Transverse colon (tissue), 4 donors: ENCODE results near the gene PROM1. TPM values are rescaled to one million over a fixed set of nuclear protein-coding genes. Genes with fewer than 3 reads are reported as not detected.

Experiments
- DNase-seq: peaks from one replicate; pipeline ENCODE4 v3.0.0-alpha.2; 2019
- H3K27ac ChIP-seq, 4 donors: fragments of 200-600 bp; sonication (generic); 2 replicates each; pipeline ENCODE4 v1.5.1; 2016 to 2018; ENCODE audit warnings: inconsistent platforms in 4 of 4
- H3K27me3 ChIP-seq: fragments of 200-600 bp; sonication (generic); 2 replicates; pipeline ENCODE4 v1.5.1; 2017; ENCODE audit warnings: inconsistent platforms
- H3K36me3 ChIP-seq, 4 donors: fragments of 200-600 bp; sonication (generic); 2 replicates each; pipeline ENCODE4 v1.5.1; 2017 to 2019; ENCODE audit warnings: inconsistent platforms in 4 of 4
- H3K4me1 ChIP-seq, 4 donors: fragments of 200-600 bp; sonication (generic); 2 replicates each; pipeline ENCODE4 v1.5.1; 2017 to 2020; ENCODE audit warnings: inconsistent platforms in 4 of 4
- H3K4me3 ChIP-seq, 4 donors: fragments of 200-600 bp; sonication (generic); 1 replicate in 1 of 4; 2 replicates in 3 of 4; pipeline versions ENCODE4 v1.5.1 to v1.6.1; 2017 to 2019; ENCODE audit warnings: inconsistent platforms in 4 of 4
- H3K9me3 ChIP-seq, 2 donors: fragments of 200-600 bp; sonication (generic); 2 replicates each; pipeline ENCODE4 v1.5.1; 2017 to 2019; ENCODE audit warnings: inconsistent platforms in 2 of 2
- EP300 ChIP-seq: sonication (generic); formaldehyde crosslinking; IDR thresholded peaks from one replicate; pipeline ENCODE4 v1.6.1; 2017; ENCODE audit warnings: antibody characterized with exemption, low read depth
- POLR2A ChIP-seq: fragments of 450-650 bp; IDR thresholded peaks from one replicate; pipeline ENCODE4 v1.6.1; 2016; ENCODE audit warnings: antibody characterized with exemption, mild to moderate bottlenecking, moderate library complexity
- POLR2AphosphoS5 ChIP-seq, 3 donors: sonication (generic); formaldehyde crosslinking; IDR thresholded peaks; one replicate each; pipeline ENCODE4 v1.6.1; 2016; ENCODE audit warnings: antibody characterized with exemption in 3 of 3
- WGBS, 2 donors: methylation state at CpG; one replicate each; pipeline ENCODE4 v1.1.5; 2018; ENCODE audit warnings: low coverage in 1 of 2; 5-methylcytosine and 5-hydroxymethylcytosine counted together
- in situ Hi-C, 4 donors: fragments of 200-750 bp; cut with MboI; loops; one replicate each; pipeline versions ENCODE4 v1.15.0 to v1.15.1; 2017; ENCODE audit warnings: low sequenced_read_pairs in 3 of 4, low pct_ligation_motif_present in 1 of 4, low pct_unique_long_range_greater_than_20kb in 1 of 4
- intact Hi-C: fragments of 100-400 bp; cut with DNase I; formaldehyde crosslinking; loops from one replicate; pipeline ENCODE4 v1.15.1; 2023; ENCODE audit warnings: low total_unique reads
- total RNA-seq, 4 donors: library from RNA; depleted of rRNA; stranded (reverse); fragments of >200 nt; gene quantifications; one replicate each; pipeline ENCODE4 v1.1.0, GENCODE V29; 2016
- TF ChIP-seq, protein P1 (sequence below), 5 experiments: fragments of 200-600 bp in 3 of 5; fragments of 450-650 bp in 2 of 5; sonication (generic) in 3 of 5; IDR thresholded peaks; 1 replicate in 2 of 5; 2 replicates in 3 of 5; pipeline ENCODE4 v1.5.1; 2016 to 2017; ENCODE audit warnings: antibody characterized with exemption in 5 of 5, inconsistent platforms in 3 of 5, mild to moderate bottlenecking in 2 of 5, moderate library complexity in 1 of 5

PROM1 gene
- total RNA-seq, 4 donors from 2014 or later, result 35.2 to 236 (median 170) TPM

DNA sequence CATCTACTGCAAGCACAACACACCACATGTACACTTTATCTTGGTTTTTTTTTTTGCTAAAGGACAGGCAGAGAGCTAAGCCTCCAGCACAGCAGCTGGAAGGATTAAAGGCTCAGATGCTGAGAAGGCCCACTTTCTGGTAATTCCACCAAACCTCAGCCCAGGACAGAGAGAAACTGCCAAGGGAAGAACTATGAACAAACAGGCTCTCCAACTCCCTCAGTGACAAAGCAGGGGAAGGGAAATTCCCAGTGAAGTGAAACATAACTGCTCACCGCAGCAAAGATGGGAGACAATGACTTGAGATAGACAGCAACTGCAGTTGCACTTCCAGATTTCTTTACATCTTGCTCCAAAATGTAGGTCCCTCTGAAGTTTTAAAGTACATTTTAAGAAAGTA lies 4.8 kb downstream of the PROM1 start:
- H3K27ac ChIP-seq, result peak overlapping the region in 3 of 4 donors; percentile 10 to 35 (median 12)
- H3K27me3 ChIP-seq, result peaks cover 33% of the 10 kb centered on the region
- DNase-seq, result no peak
- in situ Hi-C loops, result no loop called here
- H3K4me3 ChIP-seq, result no peak overlapping the region
- H3K9me3 ChIP-seq, result no peaks in the 10 kb centered on the region
- WGBS, 2 donors, result 58 to 62% methylated on average over 1 of the region's 1 CpG
- TF ChIP-seq, protein P1, sequence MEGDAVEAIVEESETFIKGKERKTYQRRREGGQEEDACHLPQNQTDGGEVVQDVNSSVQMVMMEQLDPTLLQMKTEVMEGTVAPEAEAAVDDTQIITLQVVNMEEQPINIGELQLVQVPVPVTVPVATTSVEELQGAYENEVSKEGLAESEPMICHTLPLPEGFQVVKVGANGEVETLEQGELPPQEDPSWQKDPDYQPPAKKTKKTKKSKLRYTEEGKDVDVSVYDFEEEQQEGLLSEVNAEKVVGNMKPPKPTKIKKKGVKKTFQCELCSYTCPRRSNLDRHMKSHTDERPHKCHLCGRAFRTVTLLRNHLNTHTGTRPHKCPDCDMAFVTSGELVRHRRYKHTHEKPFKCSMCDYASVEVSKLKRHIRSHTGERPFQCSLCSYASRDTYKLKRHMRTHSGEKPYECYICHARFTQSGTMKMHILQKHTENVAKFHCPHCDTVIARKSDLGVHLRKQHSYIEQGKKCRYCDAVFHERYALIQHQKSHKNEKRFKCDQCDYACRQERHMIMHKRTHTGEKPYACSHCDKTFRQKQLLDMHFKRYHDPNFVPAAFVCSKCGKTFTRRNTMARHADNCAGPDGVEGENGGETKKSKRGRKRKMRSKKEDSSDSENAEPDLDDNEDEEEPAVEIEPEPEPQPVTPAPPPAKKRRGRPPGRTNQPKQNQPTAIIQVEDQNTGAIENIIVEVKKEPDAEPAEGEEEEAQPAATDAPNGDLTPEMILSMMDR (IDR thresholded peaks at IDR 0.05), result no peak
- TF ChIP-seq EP300, result no peak
- TF ChIP-seq POLR2AphosphoS5 (IDR thresholded peaks at IDR 0.05), result no peak
- TF ChIP-seq POLR2A, result no peak
- no peaks in the 10 kb centered on the region for H3K36me3 ChIP-seq
- intact Hi-C loops, result no loop called here
- peaks cover 0 to 26% (median 11%) of the 10 kb centered on the region in 4 donors for H3K4me1 ChIP-seq

DNA sequence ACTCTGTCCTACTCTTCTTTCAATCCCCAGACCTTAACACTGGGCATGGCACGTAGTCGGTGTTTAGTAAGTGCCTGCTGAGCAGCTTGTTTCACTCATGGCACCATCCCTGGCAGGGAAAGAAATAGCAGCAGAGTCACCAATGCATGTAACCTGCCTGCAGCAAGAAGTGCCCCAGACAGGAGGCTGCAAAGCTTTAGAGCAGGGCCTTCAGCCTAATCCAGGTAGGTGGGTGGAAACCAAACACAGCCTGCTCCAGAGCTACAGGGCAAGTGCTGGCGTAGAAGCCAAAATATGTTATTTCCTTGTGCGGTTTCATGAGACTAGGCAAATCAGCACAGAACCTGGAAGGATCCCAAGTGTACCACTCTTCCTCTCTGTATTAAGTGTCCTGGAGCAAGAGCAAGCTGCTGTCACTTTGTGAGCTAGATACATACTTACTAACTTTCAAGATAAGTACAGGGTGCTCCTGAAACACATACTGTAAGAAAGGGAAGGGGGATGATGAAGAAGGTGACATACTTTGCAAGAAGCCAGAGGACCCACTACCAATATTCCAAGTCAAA lies 5.5 kb downstream of the PROM1 start:
- DNase-seq, result no peak
- Histone ChIP-seq H3K9me3 (no peaks in the 10 kb centered on the region), H3K27ac (peak overlapping the region in 2 of 4 donors; percentile 11 to 12), H3K4me3 (no peak overlapping the region), H3K4me1 (peaks cover 0 to 20% (median 8%) of the 10 kb centered on the region in 4 donors), H3K27me3 (peaks cover 26% of the 10 kb centered on the region), H3K36me3 (no peaks in the 10 kb centered on the region)
- WGBS, 2 donors, result 90 to 100% methylated on average over 1 to 4 of the region's 4 CpGs
- in situ Hi-C loops, result no loop called here
- no peak for TF ChIP-seq POLR2A
- TF ChIP-seq EP300, result no peak
- TF ChIP-seq, protein P1 (IDR thresholded peaks at IDR 0.05), result no peak
- no peak for TF ChIP-seq POLR2AphosphoS5 (IDR thresholded peaks at IDR 0.05)
- intact Hi-C loops, result no loop called here

DNA sequence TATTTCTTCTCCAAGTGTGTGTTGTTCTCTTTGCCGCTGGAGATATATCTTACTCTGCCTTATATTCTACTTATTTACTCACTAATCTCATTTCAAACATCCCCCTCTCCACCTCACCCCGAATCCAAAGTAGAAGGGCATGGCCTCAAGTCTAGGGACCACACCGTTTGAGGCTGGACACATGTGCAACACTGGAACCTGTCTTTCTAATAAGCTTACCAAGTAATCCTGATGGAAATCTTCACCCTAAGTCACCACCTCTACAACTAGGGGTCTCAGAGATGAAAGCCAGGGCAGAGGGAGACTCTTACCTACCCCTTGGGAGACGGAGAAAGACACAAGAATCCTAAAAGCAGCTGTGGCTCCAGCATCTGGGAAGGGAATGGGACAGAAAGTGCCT lies 6.0 kb downstream of the PROM1 start:
- intact Hi-C loops (no loop called here), in situ Hi-C loops (no loop called here)
- TF ChIP-seq POLR2AphosphoS5 (IDR thresholded peaks at IDR 0.05), result no peak
- TF ChIP-seq POLR2A, result no peak
- TF ChIP-seq, protein P1 (IDR thresholded peaks at IDR 0.05), result no peak
- no peak for TF ChIP-seq EP300
- Histone ChIP-seq H3K27me3 (peaks cover 21% of the 10 kb centered on the region), H3K4me3 (no peak overlapping the region), H3K9me3 (no peaks in the 10 kb centered on the region), H3K36me3 (no peaks in the 10 kb centered on the region), H3K27ac (no peak overlapping the region), H3K4me1 (peaks cover 0 to 17% (median 7%) of the 10 kb centered on the region in 4 donors)
- no peak for DNase-seq
- WGBS, 2 donors, result 17 to 68% methylated on average over 1 to 4 of the region's 4 CpGs

DNA sequence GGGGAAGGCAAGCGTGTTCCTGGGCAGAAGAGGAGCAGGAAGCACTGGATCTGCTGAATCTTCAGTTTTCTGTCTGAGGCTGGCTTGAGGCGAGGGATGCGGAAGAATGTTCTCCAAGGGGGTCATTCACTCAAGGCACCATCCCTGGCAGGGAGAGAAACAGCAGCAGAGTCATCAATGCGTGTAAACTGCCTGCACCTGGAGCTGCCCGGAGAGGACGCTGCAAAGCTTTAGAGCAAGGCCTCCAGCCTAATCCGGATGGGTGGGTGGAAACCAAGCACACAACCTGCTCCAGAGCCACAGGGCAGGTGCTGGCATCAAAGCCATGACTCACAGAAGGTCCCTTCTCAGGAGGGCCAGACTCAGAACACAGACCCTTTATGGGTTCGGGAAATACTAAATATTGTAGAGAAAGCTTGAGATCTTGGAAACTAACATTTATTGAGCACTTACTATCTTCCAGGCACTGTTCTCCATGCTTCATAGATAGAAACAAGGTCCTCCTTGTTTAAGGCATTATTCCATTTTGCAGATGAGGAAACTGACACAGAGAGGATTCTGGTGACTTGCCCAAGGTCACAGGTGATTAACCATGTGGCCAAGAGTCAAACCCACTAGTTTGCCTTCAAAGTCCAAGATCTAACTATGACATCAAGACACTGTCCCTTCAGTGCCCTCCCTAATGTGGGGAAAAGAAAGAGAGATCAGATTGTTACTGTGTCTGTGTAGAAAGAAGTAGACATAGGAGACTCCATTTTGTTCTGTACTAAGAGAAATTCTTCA lies 7.7 kb downstream of the PROM1 start:
- TF ChIP-seq EP300 (no peak), POLR2AphosphoS5 (IDR thresholded peaks at IDR 0.05) (no peak)
- TF ChIP-seq, protein P1 (IDR thresholded peaks at IDR 0.05), result no peak
- H3K27me3 ChIP-seq, result peaks cover 7% of the 10 kb centered on the region
- in situ Hi-C loops (no loop called here), intact Hi-C loops (no loop called here)
- H3K4me1 ChIP-seq, result peaks cover 0 to 4% (median 0%) of the 10 kb centered on the region in 4 donors
- no peak overlapping the region for H3K27ac ChIP-seq
- no peak for DNase-seq
- 81% methylated on average over 8 of the region's 8 CpGs; no CpG with 5 or more reads in 1 of the 2 donors for WGBS, 2 donors
- H3K9me3 ChIP-seq, result no peaks in the 10 kb centered on the region
- no peaks in the 10 kb centered on the region for H3K36me3 ChIP-seq
- H3K4me3 ChIP-seq, result no peak overlapping the region
